ENCODE results near the gene AP1B1.
"Not testable (repeated sequence)": the region's sequence is repeated elsewhere in the genome, so short reads cannot be mapped to it uniquely, and the experiment has no call there.

AP1B1 gene

DNA sequence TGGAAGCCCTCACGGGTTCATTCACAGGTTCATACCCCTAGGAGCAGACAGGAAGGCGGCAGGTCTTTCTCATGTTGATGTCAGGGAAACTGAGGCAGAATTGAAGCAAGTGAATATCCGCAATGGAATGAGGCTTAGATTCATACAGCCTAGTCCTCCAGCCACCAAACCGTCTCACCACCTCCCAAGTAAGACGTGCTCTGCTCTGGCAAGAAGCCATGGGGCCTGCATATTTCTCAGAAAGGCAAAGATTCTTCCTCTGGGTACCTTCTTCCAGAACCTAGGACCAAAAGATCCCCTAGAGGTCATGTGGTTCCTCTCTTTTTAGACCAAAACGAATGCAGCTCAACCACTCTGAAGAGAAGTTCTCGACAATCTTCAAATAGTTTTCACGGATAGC is 1.7 kb downstream of the AP1B1 start:
- no peak for TF ChIP-seq Cebpa-rat (IDR thresholded peaks at IDR 0.05)
- H3K36me3 ChIP-seq: peaks cover 17% of the 10 kb centered on the region; the same call in 1 of the 2 replicates
- peak overlapping the region; percentile 68 for H3K27ac ChIP-seq
- no peaks in the 10 kb centered on the region for H3K27me3 ChIP-seq
- 0 out of 2 replicates have a peak overlapping the region, but pooled peaks have one; percentile 80 for H3K4me3 ChIP-seq
- peak overlapping the region; percentile 85 for H3K4me2 ChIP-seq
- peak overlapping the region; percentile 82; the same call in 1 of the 2 replicates for H3K9ac ChIP-seq
- peaks cover 55% of the 10 kb centered on the region for H4K20me1 ChIP-seq
- no peaks in the 10 kb centered on the region for H3K9me3 ChIP-seq
- H3K4me1 ChIP-seq: peaks cover 75% of the 10 kb centered on the region

DNA sequence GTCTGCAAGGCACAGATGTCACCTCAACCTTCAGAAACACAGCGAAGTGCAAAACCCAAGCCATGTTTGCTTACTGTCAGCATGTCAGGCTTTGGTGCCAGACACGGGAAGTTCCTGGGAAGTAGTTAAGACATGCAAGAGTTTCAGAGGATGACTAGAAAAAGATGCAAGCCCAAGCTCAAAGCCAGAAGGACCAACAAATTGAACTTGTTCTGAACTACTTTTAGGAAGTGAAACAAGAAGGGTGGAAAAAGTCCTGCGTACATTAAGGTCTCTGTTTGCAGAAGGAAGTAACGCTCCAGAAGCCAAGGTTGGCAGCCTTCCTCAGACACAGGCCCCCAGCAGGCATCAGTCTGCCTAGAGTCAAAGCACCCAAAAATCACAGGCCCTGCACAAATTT is 2.6 kb downstream of the AP1B1 start:
- H3K27me3 ChIP-seq: no peaks in the 10 kb centered on the region
- H3K4me2 ChIP-seq: peak overlapping the region; percentile 85
- TF ChIP-seq Cebpa-rat (IDR thresholded peaks at IDR 0.05): no peak
- H4K20me1 ChIP-seq: peaks cover 64% of the 10 kb centered on the region
- peaks cover 25% of the 10 kb centered on the region; the same call in 1 of the 2 replicates for H3K36me3 ChIP-seq
- H3K27ac ChIP-seq: peak overlapping the region; percentile 68
- H3K4me1 ChIP-seq: peaks cover 81% of the 10 kb centered on the region
- H3K9me3 ChIP-seq: no peaks in the 10 kb centered on the region
- H3K4me3 ChIP-seq: no peak overlapping the region
- H3K9ac ChIP-seq: peak overlapping the region; percentile 82; the same call in 1 of the 2 replicates

DNA sequence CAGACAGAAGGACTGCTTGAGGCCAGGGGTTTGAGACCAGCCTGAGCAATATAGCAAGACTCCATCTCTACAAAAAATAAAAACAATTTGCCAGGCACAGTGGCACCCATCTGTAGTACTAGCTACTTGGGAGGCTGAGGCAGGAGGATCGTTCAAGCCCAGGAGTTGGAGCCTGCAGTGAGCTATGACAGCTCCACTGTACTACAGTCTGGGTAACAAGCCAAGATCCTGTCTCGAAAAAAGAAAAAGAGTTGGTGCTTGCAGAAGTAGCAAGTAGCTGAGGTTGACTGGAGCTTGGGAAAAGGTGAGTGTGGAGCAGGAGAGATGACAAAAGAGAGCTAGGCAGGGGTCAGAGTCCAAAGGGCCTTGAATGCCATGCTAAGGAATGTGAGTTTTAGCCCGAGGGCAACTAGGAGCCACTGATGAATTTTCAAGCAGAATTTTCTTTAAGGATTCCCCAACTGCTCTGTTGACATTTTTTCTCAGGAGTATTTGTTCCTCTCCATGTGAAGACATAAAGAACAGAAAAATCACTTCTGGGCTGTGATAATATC is 3.1 kb downstream of the AP1B1 start:
- Histone ChIP-seq H3K9me3 (no peaks in the 10 kb centered on the region), H3K27ac (peak overlapping the region; percentile 33; the same call in 1 of the 2 replicates), H3K4me3 (no peak overlapping the region), H3K4me2 (peak overlapping the region; percentile 85), H3K4me1 (peaks cover 86% of the 10 kb centered on the region), H4K20me1 (peaks cover 70% of the 10 kb centered on the region), H3K27me3 (no peaks in the 10 kb centered on the region), H3K9ac (no peak overlapping the region), H3K36me3 (peaks cover 30% of the 10 kb centered on the region; the same call in 1 of the 2 replicates)
- no peak for TF ChIP-seq Cebpa-rat (IDR thresholded peaks at IDR 0.05)

DNA sequence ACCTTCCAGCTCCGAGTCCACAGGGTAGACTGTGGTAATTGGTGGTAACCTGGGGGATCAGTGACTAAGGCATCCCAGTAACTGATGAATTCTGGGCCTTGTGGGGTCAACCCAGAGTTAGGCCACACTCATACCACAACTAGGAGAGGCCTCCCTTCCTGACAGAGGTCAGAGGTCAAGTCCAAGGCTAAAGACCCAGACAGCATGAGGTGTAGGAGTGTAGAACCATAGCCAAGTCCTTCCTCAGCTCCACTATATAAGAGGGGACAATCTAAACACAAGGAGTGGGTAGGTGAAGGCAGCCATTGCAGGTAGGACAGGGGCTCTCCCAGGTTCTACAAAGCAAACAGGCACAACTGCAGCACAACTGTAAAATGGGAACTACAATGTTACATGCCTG is 4.6 kb downstream of the AP1B1 start:
- H3K4me1 ChIP-seq: peaks cover 79% of the 10 kb centered on the region
- H3K4me3 ChIP-seq: no peak overlapping the region
- 0 out of 2 replicates have a peak overlapping the region, but pooled peaks have one; percentile 27 for H3K27ac ChIP-seq
- no peak for TF ChIP-seq Cebpa-rat (IDR thresholded peaks at IDR 0.05)
- H3K27me3 ChIP-seq: no peaks in the 10 kb centered on the region
- no peak overlapping the region for H3K4me2 ChIP-seq
- no peak overlapping the region for H3K9ac ChIP-seq
- H3K36me3 ChIP-seq: peaks cover 41% of the 10 kb centered on the region
- H4K20me1 ChIP-seq: peaks cover 84% of the 10 kb centered on the region
- no peaks in the 10 kb centered on the region for H3K9me3 ChIP-seq

DNA sequence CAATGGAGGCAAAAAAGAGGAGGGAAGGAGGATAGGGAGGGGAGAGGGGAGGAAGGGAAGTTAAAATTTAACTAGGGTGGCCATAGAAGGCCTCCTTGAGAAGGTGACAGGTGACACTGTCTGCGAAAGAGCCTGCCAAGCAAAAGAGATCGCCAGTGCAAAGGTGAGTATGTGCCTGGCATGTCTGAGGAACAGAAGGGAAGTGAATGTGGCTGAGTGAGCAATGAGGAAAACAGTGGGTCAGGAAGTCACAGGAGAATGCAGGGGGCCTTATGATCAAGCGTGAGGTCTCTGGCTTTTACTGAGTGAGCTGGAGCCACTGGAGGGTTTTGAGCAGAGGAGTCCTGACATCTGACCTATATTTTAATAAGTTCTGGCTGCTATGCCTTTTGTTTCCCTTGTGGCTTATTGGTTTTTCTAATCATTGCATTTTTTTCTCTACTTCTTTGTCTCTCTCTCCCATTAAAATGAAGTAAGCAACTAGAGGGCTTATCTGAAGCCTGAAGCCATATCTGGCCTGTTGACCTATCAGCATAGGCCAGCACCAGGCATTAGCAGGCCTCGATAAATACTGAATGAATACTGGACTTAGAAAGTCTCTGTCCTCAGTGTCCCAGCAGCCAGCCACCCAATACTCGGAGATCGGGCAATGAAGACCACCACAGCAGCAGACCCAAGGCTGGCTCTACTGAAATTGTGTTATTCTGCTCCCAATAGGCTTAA is 5.6 kb downstream of the AP1B1 start:
- no peak for TF ChIP-seq Cebpa-rat (IDR thresholded peaks at IDR 0.05)
- H3K4me2 ChIP-seq: peak overlapping the region; percentile 46
- H3K36me3 ChIP-seq: peaks cover 47% of the 10 kb centered on the region
- no peak overlapping the region for H3K27ac ChIP-seq
- H3K4me3 ChIP-seq: no peak overlapping the region
- 0 out of 2 replicates have a peak overlapping the region, but pooled peaks have one; percentile 21 for H3K9ac ChIP-seq
- peaks cover 76% of the 10 kb centered on the region for H3K4me1 ChIP-seq
- H4K20me1 ChIP-seq: peaks cover 89% of the 10 kb centered on the region
- H3K9me3 ChIP-seq: no peaks in the 10 kb centered on the region
- H3K27me3 ChIP-seq: no peaks in the 10 kb centered on the region

DNA sequence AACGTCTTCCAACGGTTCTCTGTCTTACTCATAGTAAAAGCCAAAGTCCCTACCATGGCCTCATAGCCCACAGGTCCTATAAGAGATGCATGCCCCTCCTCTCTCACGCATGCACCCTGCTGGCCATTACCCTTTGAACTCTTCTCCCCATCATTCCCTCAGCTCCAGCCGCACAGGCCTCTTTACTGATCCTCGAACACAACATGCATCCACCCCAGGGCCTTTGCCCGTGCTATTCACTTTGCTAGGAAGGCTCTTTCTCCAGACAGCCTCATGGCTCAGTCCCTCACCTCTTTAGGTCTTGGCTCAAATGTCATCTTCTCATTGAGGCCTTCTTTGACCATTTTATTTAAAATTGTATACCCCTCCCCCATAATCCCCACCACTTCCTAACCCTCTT is 7.5 kb downstream of the AP1B1 start:
- Histone ChIP-seq H3K36me3 (peaks cover 66% of the 10 kb centered on the region), H3K9me3 (no peaks in the 10 kb centered on the region), H3K4me1 (peaks cover 58% of the 10 kb centered on the region), H3K27ac (no peak overlapping the region), H3K27me3 (no peaks in the 10 kb centered on the region), H3K4me2 (0 out of 2 replicates have a peak overlapping the region, but pooled peaks have one; percentile 15), H3K9ac (no peak overlapping the region), H3K4me3 (no peak overlapping the region), H4K20me1 (peaks cover 84% of the 10 kb centered on the region)
- no peak for TF ChIP-seq Cebpa-rat (IDR thresholded peaks at IDR 0.05)

DNA sequence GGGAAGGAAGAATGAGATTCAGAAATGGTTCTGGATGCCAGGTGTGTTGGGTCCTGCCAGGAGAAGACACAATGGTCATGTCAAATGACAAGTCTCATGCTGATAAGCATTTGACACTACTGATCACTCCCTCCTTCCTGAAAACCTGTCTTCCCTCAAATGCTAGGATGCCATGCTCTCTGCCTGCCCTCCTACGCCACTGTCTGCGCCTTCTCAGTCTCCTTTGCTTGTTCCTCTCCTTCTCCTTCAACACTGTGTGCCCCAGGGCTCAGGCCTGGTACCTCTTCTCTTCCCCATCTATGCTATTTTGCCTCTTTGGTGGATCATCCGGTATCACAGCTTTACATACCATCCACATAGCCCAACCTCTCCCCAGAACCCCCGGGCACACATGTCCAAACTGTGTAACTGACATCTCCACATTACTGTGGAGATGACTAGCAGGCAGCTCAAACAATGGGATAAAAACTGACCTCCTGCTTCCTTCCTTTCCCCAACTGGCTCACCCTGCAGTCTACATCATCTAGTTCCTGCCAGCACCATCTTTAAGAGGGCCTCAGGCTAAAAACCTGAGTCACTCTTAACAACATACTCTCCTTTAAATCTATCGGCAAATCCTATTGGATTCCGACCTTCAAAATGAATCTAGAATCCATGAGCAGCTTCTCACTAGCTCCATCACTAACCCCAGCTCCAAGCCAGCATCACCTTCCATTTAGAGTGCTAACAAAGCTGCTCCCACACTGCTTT is 8.2 kb downstream of the AP1B1 start:
- TF ChIP-seq Cebpa-rat (IDR thresholded peaks at IDR 0.05): no peak
- Histone ChIP-seq H3K27ac (no peak overlapping the region), H4K20me1 (peaks cover 85% of the 10 kb centered on the region), H3K4me2 (0 out of 2 replicates have a peak overlapping the region, but pooled peaks have one; percentile 15), H3K9ac (no peak overlapping the region), H3K36me3 (peaks cover 72% of the 10 kb centered on the region), H3K4me3 (no peak overlapping the region), H3K9me3 (no peaks in the 10 kb centered on the region), H3K4me1 (peaks cover 51% of the 10 kb centered on the region), H3K27me3 (no peaks in the 10 kb centered on the region)

DNA sequence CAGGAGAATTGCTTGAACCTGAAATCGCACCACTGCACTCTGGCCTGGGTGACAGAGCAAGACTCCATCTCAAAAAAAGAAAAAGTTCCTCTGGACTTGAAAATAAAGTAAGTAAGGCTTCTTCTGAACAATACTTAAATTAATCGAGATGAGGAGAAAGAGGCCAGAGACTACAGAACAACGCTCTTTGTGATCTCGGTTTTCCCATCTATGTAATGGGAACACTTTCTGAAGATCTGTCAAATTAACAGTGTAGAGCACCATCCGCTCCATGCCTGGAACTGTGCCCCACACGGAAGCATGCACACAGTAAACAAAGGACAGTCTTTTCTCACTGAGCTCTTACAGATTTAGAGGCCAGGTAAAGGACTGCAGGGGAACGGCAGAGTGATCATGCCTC is 9.1 kb downstream of the AP1B1 start:
- Histone ChIP-seq H4K20me1 (peaks cover 85% of the 10 kb centered on the region), H3K27ac (no peak overlapping the region), H3K36me3 (peaks cover 75% of the 10 kb centered on the region), H3K4me3 (no peak overlapping the region), H3K9ac (no peak overlapping the region), H3K4me2 (no peak overlapping the region), H3K27me3 (no peaks in the 10 kb centered on the region), H3K9me3 (no peaks in the 10 kb centered on the region), H3K4me1 (peaks cover 42% of the 10 kb centered on the region)
- TF ChIP-seq Cebpa-rat (IDR thresholded peaks at IDR 0.05): no peak

DNA sequence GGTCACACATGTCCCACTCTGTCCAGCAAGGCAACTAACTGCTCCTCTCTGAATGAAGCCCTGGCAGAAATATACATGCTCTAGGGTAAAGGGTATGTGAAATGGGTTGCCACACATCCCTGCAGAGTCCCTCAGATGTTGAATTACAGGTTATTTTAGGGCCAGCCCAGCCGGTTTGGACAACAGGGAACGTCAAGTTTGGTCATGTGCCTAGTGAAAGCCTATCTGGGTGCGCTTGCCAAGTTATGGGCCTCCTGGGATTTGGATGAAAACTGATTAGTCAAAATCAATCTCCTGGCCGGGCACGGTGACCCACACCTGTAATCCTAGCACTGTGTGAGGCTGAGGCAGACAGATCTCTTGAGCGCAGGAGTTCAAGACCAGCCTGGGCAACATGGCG is 10.4 kb downstream of the AP1B1 start:
- peaks cover 68% of the 10 kb centered on the region for H3K36me3 ChIP-seq

DNA sequence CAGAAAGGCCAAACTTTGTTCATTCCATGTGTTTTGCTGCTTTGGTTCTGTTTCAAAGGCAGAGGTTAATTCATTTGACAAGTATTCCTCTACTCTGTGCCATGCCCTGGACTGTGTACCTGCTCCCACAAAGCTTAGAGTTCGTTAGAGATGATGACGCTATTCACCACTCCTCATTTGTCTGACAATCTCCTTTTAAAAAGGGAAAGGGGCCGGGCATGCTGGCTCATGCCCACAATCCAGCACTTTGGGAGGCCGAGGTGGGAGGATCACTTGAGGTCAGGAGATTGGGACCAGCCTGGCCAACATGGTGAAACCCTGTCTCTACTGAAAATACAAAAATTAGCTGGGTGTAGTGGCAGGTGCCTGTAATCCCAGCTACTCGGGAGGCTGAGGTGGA is 11.7 kb downstream of the AP1B1 start:
- H3K36me3 ChIP-seq: peaks cover 64% of the 10 kb centered on the region
- H3K4me1 ChIP-seq: peaks cover 22% of the 10 kb centered on the region
- not testable (repeated sequence) for H3K9ac ChIP-seq, H3K4me3 ChIP-seq, H3K9me3 ChIP-seq, H3K4me2 ChIP-seq, H3K27ac ChIP-seq, H3K27me3 ChIP-seq
- peaks cover 83% of the 10 kb centered on the region for H4K20me1 ChIP-seq

More for the DNA sequence above, 10.4 kb downstream of the AP1B1 start:
- H3K9me3 ChIP-seq: no peaks in the 10 kb centered on the region
- peaks cover 85% of the 10 kb centered on the region for H4K20me1 ChIP-seq
- H3K27me3 ChIP-seq: no peaks in the 10 kb centered on the region
- no peak overlapping the region for H3K27ac ChIP-seq
- no peak overlapping the region for H3K4me3 ChIP-seq
- H3K4me1 ChIP-seq: peaks cover 29% of the 10 kb centered on the region
- no peak overlapping the region for H3K4me2 ChIP-seq
- no peak for TF ChIP-seq Cebpa-rat (IDR thresholded peaks at IDR 0.05)
- no peak overlapping the region for H3K9ac ChIP-seq

All from BLaER1 (cell line).